Esophagus squamous epithelium (tissue), 4 donors: ENCODE measurements around the gene SYT3.

Experiments used
- POLR2A ChIP-seq, 4 donors: fragments of 450-650 bp; IDR thresholded peaks; one replicate each; pipeline ENCODE4 v1.6.1; 2017; ENCODE audit warnings: antibody characterized with exemption in 4 of 4, mild to moderate bottlenecking in 4 of 4, moderate library complexity in 3 of 4
- TF ChIP-seq, protein P1 (sequence below), 6 experiments: fragments of 450-650 bp in 4 of 6; fragments of 200-600 bp in 2 of 6; sonication (generic) in 2 of 6; IDR thresholded peaks; one replicate each; pipeline ENCODE4 v1.5.1; 2016 to 2019; ENCODE audit warnings: antibody characterized with exemption in 6 of 6, mild to moderate bottlenecking in 4 of 6, moderate library complexity in 4 of 6

DNA sequence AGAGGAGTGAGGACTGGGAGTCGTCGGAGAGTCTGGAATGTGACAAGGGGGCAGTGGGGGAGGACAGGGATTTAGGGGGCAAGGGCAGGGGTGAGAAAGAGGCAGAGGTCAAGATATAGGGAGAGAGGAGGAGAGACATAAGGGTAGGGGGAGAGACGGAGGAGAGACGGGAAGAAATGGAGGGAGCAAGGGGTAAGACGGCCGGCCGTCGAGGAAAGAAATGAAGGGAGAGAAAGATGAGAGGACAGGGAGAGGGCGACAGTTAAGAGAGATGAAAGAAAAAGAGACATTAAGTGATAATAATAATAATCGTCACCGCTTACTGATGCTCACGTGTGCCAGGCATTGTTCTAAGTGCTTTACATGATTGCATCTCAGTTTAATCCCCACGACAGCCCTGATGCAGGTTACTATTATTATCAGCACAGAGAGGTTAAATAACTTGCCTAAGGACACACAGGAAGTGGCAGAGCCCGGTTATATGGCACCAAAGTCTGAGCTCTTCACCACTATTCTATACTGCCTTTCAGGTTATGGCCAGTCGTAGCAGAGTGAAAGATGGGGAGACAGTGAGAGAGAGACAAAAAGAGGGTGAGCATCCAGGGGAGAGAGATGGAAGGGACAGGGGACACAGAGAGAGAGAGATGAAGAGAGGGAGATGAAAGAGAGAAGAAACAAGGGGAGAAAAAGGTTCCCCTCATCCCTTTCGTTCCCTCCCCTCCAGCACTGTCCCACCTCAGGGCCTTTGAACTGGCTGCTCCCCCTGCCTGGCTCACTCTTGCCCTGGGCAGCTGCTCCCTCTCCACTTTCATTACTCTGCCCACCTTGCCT, 23.2 kb upstream of the SYT3 start:
- TF ChIP-seq, protein P1, sequence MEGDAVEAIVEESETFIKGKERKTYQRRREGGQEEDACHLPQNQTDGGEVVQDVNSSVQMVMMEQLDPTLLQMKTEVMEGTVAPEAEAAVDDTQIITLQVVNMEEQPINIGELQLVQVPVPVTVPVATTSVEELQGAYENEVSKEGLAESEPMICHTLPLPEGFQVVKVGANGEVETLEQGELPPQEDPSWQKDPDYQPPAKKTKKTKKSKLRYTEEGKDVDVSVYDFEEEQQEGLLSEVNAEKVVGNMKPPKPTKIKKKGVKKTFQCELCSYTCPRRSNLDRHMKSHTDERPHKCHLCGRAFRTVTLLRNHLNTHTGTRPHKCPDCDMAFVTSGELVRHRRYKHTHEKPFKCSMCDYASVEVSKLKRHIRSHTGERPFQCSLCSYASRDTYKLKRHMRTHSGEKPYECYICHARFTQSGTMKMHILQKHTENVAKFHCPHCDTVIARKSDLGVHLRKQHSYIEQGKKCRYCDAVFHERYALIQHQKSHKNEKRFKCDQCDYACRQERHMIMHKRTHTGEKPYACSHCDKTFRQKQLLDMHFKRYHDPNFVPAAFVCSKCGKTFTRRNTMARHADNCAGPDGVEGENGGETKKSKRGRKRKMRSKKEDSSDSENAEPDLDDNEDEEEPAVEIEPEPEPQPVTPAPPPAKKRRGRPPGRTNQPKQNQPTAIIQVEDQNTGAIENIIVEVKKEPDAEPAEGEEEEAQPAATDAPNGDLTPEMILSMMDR (IDR thresholded peaks at IDR 0.05): no peak
- no peak for TF ChIP-seq POLR2A (IDR thresholded peaks at IDR 0.05)
